ENCODE results near the gene TMEM175. TPM values are rescaled to one million over a fixed set of nuclear protein-coding genes. Genes with fewer than 3 reads are reported as not detected.

The TMEM175 gene
- total RNA-seq, 1 donor from 2014 or later: 30.6 TPM

DNA sequence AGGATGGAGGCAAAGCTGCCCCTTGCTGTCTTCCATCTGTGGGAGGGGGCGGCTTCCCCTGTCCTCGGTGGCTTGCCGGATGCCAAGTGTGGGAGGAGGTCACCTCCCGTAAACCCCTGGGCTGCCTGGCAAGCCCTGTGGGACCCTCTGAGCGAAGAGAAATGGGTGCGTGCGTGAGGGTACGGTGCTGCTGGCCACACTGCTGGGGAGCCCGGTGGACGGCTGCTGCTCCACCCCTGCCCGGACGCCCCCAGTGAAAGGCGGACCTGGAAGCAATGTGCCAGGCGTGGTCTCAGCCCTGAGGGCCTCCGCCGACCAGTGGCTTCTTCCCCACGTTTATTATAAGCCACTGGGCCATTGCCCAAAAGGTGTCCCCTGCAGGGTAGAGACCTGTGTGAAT is 50.0 kb downstream of the TMEM175 start:
- Mint-ChIP-seq H3K27ac (no peak overlapping the region), H3K4me3 (ENCODE audit: low read depth) (no peak overlapping the region), H3K27me3 (peaks cover 3% of the 10 kb centered on the region), H3K4me1 (ENCODE audit: low read depth) (peaks cover 16% of the 10 kb centered on the region), H3K36me3 (ENCODE audit: insufficient read depth) (no peaks in the 10 kb centered on the region), H3K9me3 (ENCODE audit: low read depth) (no peaks in the 10 kb centered on the region)
- DNase-seq (ENCODE audit: low spot score, unreplicated experiment): no peak
- TF ChIP-seq, protein P1, sequence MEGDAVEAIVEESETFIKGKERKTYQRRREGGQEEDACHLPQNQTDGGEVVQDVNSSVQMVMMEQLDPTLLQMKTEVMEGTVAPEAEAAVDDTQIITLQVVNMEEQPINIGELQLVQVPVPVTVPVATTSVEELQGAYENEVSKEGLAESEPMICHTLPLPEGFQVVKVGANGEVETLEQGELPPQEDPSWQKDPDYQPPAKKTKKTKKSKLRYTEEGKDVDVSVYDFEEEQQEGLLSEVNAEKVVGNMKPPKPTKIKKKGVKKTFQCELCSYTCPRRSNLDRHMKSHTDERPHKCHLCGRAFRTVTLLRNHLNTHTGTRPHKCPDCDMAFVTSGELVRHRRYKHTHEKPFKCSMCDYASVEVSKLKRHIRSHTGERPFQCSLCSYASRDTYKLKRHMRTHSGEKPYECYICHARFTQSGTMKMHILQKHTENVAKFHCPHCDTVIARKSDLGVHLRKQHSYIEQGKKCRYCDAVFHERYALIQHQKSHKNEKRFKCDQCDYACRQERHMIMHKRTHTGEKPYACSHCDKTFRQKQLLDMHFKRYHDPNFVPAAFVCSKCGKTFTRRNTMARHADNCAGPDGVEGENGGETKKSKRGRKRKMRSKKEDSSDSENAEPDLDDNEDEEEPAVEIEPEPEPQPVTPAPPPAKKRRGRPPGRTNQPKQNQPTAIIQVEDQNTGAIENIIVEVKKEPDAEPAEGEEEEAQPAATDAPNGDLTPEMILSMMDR (IDR thresholded peaks at IDR 0.05; ENCODE audit: unreplicated experiment): no peak

DNA sequence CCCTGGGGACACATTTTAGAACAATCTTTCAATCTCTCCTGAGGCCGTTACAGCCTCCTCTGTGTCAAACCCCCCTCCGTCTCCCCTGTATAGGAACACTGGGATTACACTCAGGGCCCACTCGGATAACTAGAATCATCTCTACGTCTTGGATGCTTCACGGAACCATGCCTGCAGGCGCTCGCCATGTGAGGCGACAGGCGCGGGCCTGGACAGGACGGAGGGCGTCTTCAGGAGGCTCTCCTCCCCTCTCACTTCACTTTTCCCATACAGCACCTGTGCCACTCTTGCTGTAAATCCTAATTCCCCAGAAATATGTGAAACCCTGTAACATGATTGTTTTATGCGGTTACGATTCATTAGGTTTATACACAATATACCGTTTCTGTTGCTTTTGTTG is 50.6 kb downstream of the TMEM175 start:
- DNase-seq (ENCODE audit: low spot score, unreplicated experiment): no peak
- Mint-ChIP-seq H3K9me3 (ENCODE audit: low read depth) (no peaks in the 10 kb centered on the region), H3K27me3 (peaks cover 3% of the 10 kb centered on the region), H3K27ac (no peak overlapping the region), H3K36me3 (ENCODE audit: insufficient read depth) (no peaks in the 10 kb centered on the region), H3K4me3 (ENCODE audit: low read depth) (no peak overlapping the region), H3K4me1 (ENCODE audit: low read depth) (peaks cover 18% of the 10 kb centered on the region)
- TF ChIP-seq, protein P1 (IDR thresholded peaks at IDR 0.05; ENCODE audit: unreplicated experiment): no peak

DNA sequence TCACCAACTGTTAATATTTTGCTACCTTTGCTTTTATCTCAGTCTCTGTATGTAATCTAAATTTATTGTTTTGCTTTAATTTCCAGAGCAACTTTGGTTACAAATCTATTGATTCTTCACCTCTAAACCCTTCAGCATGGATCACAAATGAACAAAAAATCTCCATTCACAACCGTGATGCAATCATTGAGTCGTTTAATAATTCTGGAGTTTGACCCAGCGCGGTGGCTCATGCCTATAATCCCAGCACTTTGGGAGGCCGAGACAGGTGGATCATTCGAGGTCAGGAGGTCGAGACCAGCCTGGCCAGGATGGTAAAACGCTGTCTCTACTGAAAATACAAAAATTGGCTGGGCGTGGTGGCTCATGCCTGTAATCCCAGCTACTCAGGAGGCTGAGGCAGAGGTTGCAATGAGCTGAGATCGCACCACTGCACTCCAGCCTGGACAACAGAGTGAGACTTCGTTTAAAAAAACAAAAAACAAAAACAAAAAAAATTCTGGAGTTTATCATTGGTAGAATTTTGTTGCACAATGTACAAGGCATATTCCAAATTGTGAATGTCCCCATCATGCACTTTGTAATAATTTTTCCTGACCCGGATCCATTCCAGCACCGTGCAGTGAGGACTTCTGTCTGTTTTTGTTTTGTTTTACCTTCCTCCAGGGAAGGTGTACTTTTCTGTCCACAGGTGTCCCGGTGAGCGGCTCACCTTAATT is 52.2 kb downstream of the TMEM175 start:
- TF ChIP-seq, protein P1 (IDR thresholded peaks at IDR 0.05; ENCODE audit: unreplicated experiment): no peak
- Mint-ChIP-seq H3K9me3 (ENCODE audit: low read depth) (no peaks in the 10 kb centered on the region), H3K4me1 (ENCODE audit: low read depth) (peaks cover 18% of the 10 kb centered on the region), H3K27me3 (peaks cover 3% of the 10 kb centered on the region), H3K27ac (no peak overlapping the region), H3K4me3 (ENCODE audit: low read depth) (peak overlapping the region; percentile 92), H3K36me3 (ENCODE audit: insufficient read depth) (no peaks in the 10 kb centered on the region)
- no peak for DNase-seq (ENCODE audit: low spot score, unreplicated experiment)

DNA sequence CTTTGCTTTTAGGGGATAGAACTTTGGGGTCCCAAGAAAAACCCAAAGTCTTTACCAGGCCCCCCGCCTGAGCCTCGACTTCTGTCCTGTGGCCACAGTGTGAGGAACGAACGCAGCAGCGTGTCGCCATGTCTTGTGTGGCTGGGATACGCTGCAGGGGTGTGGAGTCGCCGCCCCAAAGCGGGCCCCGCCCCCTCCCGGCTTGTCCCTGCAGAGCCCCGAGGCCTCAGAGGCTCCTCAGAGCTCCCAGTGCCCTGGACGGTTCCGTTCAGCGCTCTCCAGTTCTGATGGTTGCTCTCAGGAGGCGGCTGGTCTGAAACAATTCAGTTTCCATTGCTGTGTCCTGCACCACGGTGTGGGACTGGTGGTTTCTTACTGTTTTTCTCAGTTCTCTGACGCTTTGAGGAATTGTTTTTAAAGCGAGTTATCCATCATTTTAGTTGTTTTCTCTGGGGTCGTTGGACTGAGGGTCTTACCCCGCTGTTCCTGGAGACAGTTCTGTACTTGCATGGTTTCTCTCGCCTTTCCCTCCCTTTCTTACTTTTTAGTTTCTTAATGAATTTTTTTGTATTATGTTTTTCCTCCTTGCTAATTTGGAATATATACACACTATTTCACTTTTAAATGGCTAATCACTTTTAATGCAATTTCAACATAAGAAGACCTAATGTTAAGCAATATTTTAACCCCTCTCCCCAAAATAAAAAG is 53.0 kb downstream of the TMEM175 start:
- H3K36me3 Mint-ChIP-seq (ENCODE audit: insufficient read depth): no peaks in the 10 kb centered on the region
- no peaks in the 10 kb centered on the region for H3K27me3 Mint-ChIP-seq
- TF ChIP-seq, protein P1 (IDR thresholded peaks at IDR 0.05; ENCODE audit: unreplicated experiment): no peak
- DNase-seq (ENCODE audit: low spot score, unreplicated experiment): no peak
- no peak overlapping the region for H3K27ac Mint-ChIP-seq
- peak overlapping the region; percentile 92 for H3K4me3 Mint-ChIP-seq (ENCODE audit: low read depth)
- no peaks in the 10 kb centered on the region for H3K9me3 Mint-ChIP-seq (ENCODE audit: low read depth)
- H3K4me1 Mint-ChIP-seq (ENCODE audit: low read depth): peaks cover 18% of the 10 kb centered on the region

DNA sequence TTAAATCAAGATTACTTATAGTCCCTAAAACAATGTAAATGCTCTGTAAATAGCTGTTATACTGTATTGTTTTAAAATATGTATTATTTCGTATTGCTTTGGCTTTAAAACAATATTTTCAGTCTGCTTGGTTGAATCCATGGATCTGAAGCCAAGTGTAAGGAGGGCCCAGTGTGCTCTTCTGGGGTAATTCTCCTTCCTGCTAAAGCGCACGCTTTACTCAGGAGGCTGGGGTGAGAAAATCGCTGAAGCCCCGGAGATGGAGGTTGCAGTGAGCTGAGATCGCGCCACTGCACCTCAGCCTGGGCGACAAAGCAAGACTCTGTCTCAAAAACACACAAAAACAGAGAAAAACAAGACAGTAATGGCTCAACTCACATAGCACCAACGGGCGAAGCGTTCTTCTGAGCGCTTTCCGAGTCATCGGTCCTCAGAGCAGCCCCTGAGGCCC is 54.2 kb downstream of the TMEM175 start:
- peak overlapping the region; percentile 92 for H3K4me3 Mint-ChIP-seq (ENCODE audit: low read depth)
- H3K27me3 Mint-ChIP-seq: no peaks in the 10 kb centered on the region
- peak overlapping the region; percentile 91 for H3K27ac Mint-ChIP-seq
- TF ChIP-seq, protein P1 (IDR thresholded peaks at IDR 0.05; ENCODE audit: unreplicated experiment): no peak
- peaks cover 18% of the 10 kb centered on the region for H3K4me1 Mint-ChIP-seq (ENCODE audit: low read depth)
- no peaks in the 10 kb centered on the region for H3K9me3 Mint-ChIP-seq (ENCODE audit: low read depth)
- no peak for DNase-seq (ENCODE audit: low spot score, unreplicated experiment)
- no peaks in the 10 kb centered on the region for H3K36me3 Mint-ChIP-seq (ENCODE audit: insufficient read depth)

Data from progenitor cell of endocrine pancreas (in vitro differentiated cells).